Subcutaneous adipose tissue (tissue), 4 donors: ENCODE data around the gene MLH1. TPM values are rescaled to one million over a fixed set of nuclear protein-coding genes. Genes with fewer than 3 reads are reported as not detected.

ENCODE experiments used
- CTCF ChIP-seq: fragments of 450-650 bp; IDR thresholded peaks from one replicate; pipeline ENCODE4 v1.5.1; 2016; ENCODE audit warnings: low read depth, mild to moderate bottlenecking, control low read depth, antibody characterized with exemption, moderate library complexity
- total RNA-seq, 4 donors: library from RNA; depleted of rRNA; stranded (reverse); fragments of >200 nt; gene quantifications; one replicate each; pipeline ENCODE4 v1.1.0, GENCODE V29; 2016

MLH1 gene
- total RNA-seq, 4 donors from 2014 or later = 25.0 to 46.1 (median 33.3) TPM

GRCh38 chr3:37040231-37040630 is 46.9 kb downstream of the MLH1 start:
- no peak for TF ChIP-seq CTCF

GRCh38 chr3:37041546-37042195 is 48.4 kb downstream of the MLH1 start:
- TF ChIP-seq CTCF = no peak

- no peak for TF ChIP-seq CTCF
These were observed 57.0 kb downstream of the MLH1 start for GRCh38 chr3:37050282-37050681.

- TF ChIP-seq CTCF = no peak
These were observed 59.5 kb downstream of the MLH1 start for GRCh38 chr3:37052860-37053259.

GRCh38 chr3:37053337-37053736 is 60.0 kb downstream of the MLH1 start:
- TF ChIP-seq CTCF = no peak

- TF ChIP-seq CTCF = no peak
These were observed 60.4 kb downstream of the MLH1 start for GRCh38 chr3:37053753-37054152.

- TF ChIP-seq CTCF = no peak
These were observed 61.1 kb downstream of the MLH1 start for GRCh38 chr3:37054370-37054769.
